LNCAP (cell line): ENCODE measurements around the gene GPR158.

ENCODE experiments used
- CTCF ChIP-seq: fragments of 450-650 bp; IDR thresholded peaks from 2 replicates; pipeline ENCODE4 v1.5.1; 2017; ENCODE audit warnings: mild to moderate bottlenecking

GPR158 gene

GRCh38 chr10:25506821-25507335 is 332.1 kb downstream of the GPR158 start:
- TF ChIP-seq CTCF, result no peak

GRCh38 chr10:25508112-25508815 is 333.5 kb downstream of the GPR158 start:
- no peak for TF ChIP-seq CTCF

- TF ChIP-seq CTCF, result no peak
These were observed 334.4 kb downstream of the GPR158 start for GRCh38 chr10:25509151-25509550.

- no peak for TF ChIP-seq CTCF
These were observed 347.5 kb downstream of the GPR158 start for GRCh38 chr10:25522294-25522693.

GRCh38 chr10:25522946-25523608 is 348.3 kb downstream of the GPR158 start:
- TF ChIP-seq CTCF, result peak; percentile 41; the same call in 1 of the 2 replicates

- no peak for TF ChIP-seq CTCF
These were observed 355.5 kb downstream of the GPR158 start for GRCh38 chr10:25530306-25530705.

GRCh38 chr10:25531457-25532061 is 356.8 kb downstream of the GPR158 start:
- no peak for TF ChIP-seq CTCF
